H1 (cell line): ENCODE results near the gene ATF7. TPM values are rescaled to one million over a fixed set of nuclear protein-coding genes. Genes with fewer than 3 reads are reported as not detected.

Experiments used
- CTCF ChIA-PET: fragments of 300-600 bp; sonication (Branson Sonifier 250); formaldehyde crosslinking; loops from one replicate; lab custom pipeline; 2021; ENCODE audit not compliant: partially characterized antibody; lab: Charles Lee
- POLR2A ChIA-PET: fragments of 300-600 bp; sonication (Branson Sonifier 250); formaldehyde crosslinking; loops from one replicate; lab custom pipeline; 2021; ENCODE audit warnings: inconsistent platforms; ENCODE audit not compliant: partially characterized antibody; lab: Charles Lee
- DNase-seq, 2 experiments: peaks; one replicate each; pipeline versions ENCODE4 v3.0.0 to v3.0.0-alpha.2; 2010 to 2022; ENCODE audit warnings: low spot score in 2 of 2, low read depth in 1 of 2, mixed read lengths in 1 of 2
- FAIRE-seq: peaks from 2 replicates; lab custom pipeline; 2011; peaks lifted over from hg19 to GRCh38; lab: Jason Lieb, UNC
- H2AFZ ChIP-seq: 2 replicates; pipeline ENCODE4 v1.8.1; 2012; ENCODE audit warnings: low read length, inconsistent platforms
- H2AK5ac ChIP-seq: 2 replicates; pipeline ENCODE4 v1.6.1; 2013; ENCODE audit warnings: low read depth, low read length
- H2BK120ac ChIP-seq: replicated peaks from 2 replicates; pipeline ENCODE3; 2013; ENCODE audit warnings: low read depth, low read length, inconsistent platforms
- H2BK12ac ChIP-seq: 2 replicates; pipeline ENCODE4 v1.6.1; 2013; ENCODE audit warnings: low read depth, low read length
- H2BK15ac ChIP-seq: 2 replicates; pipeline ENCODE4 v1.6.1; 2013; ENCODE audit warnings: low read length
- H2BK20ac ChIP-seq: 2 replicates; pipeline ENCODE4 v1.6.1; 2013; ENCODE audit warnings: low read length
- H2BK5ac ChIP-seq: 2 replicates; pipeline ENCODE4 v1.6.1; 2013; ENCODE audit warnings: low read depth, low read length
- H3K14ac ChIP-seq: 2 replicates; pipeline ENCODE4 v1.6.1; 2013; ENCODE audit warnings: inconsistent platforms; ENCODE audit not compliant: insufficient read length
- H3K18ac ChIP-seq: 2 replicates; pipeline ENCODE4 v1.6.1; 2013; ENCODE audit warnings: low read length; ENCODE audit errors: extremely low read depth
- H3K23ac ChIP-seq: 2 replicates; pipeline ENCODE4 v1.6.1; 2013; ENCODE audit warnings: inconsistent platforms; ENCODE audit not compliant: insufficient read length
- H3K23me2 ChIP-seq: 2 replicates; pipeline ENCODE4 v1.6.1; 2013; ENCODE audit warnings: low read depth, low read length
- H3K27ac ChIP-seq: 2 replicates; pipeline ENCODE4 v1.6.1; 2011; ENCODE audit warnings: low read depth, low read length, inconsistent platforms
- H3K27me3 ChIP-seq, 4 experiments: replicated peaks in 1 of 4; 1 replicate in 1 of 4; 2 replicates in 3 of 4; pipeline versions ENCODE4 v1.6.1 to v1.8.1; 2011 to 2013; ENCODE audit warnings: low read length in 3 of 4, mild to moderate bottlenecking in 3 of 4, inconsistent platforms in 2 of 4, mixed read lengths in 2 of 4, moderate library complexity in 1 of 4; ENCODE audit not compliant: control insufficient read depth in 3 of 4, insufficient read depth in 3 of 4; ENCODE audit errors: extremely low read depth in 1 of 4
- H3K36me3 ChIP-seq, 4 experiments: 2 replicates each; pipeline versions ENCODE4 v1.6.1 to v1.8.1; 2011 to 2013; ENCODE audit warnings: mild to moderate bottlenecking in 4 of 4, low read length in 3 of 4, moderate library complexity in 2 of 4, control low read depth in 1 of 4, inconsistent platforms in 1 of 4; ENCODE audit not compliant: insufficient read depth in 4 of 4, control insufficient read depth in 2 of 4
- H3K4ac ChIP-seq: replicated peaks from 2 replicates; pipeline ENCODE3; 2013; ENCODE audit warnings: low read length, low read depth, mixed read lengths, inconsistent platforms; ENCODE audit not compliant: insufficient read length
- H3K4me1 ChIP-seq, 4 experiments: replicated peaks in 1 of 4; 1 replicate in 1 of 4; 2 replicates in 3 of 4; pipeline versions ENCODE4 v1.6.1 to v1.8.1; 2011 to 2013; ENCODE audit warnings: low read length in 3 of 4, inconsistent platforms in 2 of 4, mixed read lengths in 1 of 4; ENCODE audit not compliant: insufficient read depth in 4 of 4, control insufficient read depth in 3 of 4
- H3K4me2 ChIP-seq, 2 experiments: 2 replicates each; pipeline versions ENCODE4 v1.6.1 to v1.8.1; 2011 to 2013; ENCODE audit warnings: low read depth in 2 of 2, low read length in 2 of 2, control low read depth in 1 of 2, inconsistent platforms in 1 of 2, mild to moderate bottlenecking in 1 of 2; ENCODE audit not compliant: insufficient read depth in 1 of 2
- H3K4me3 ChIP-seq, 4 experiments: fragments of 200-600, 300-600 bp in 1 of 4; sonication (generic), shearing (Covaris generic), sonication (Bioruptor Twin) in 1 of 4; 2 replicates each; pipeline versions ENCODE4 v1.5.1 to v1.8.1; 2011 to 2016; ENCODE audit warnings: low read length in 4 of 4, low read depth in 3 of 4, control low read depth in 2 of 4, inconsistent platforms in 2 of 4, mild to moderate bottlenecking in 2 of 4, mixed read lengths in 1 of 4, moderate library complexity in 1 of 4; ENCODE audit not compliant: insufficient read depth in 2 of 4; ENCODE audit errors: extremely low read depth in 1 of 4
- H3K56ac ChIP-seq: replicated peaks from 2 replicates; pipeline ENCODE3; 2013; ENCODE audit warnings: low read depth, mild to moderate bottlenecking, mixed read lengths, low read length, inconsistent platforms; ENCODE audit not compliant: insufficient read length
- H3K79me1 ChIP-seq: 2 replicates; pipeline ENCODE4 v1.6.1; 2013; ENCODE audit warnings: low read depth, low read length, control low read depth
- H3K79me2 ChIP-seq, 2 experiments: 2 replicates each; pipeline versions ENCODE4 v1.6.1 to v1.8.1; 2012 to 2013; ENCODE audit warnings: low read length in 2 of 2, mild to moderate bottlenecking in 2 of 2, inconsistent platforms in 1 of 2; ENCODE audit not compliant: insufficient read depth in 2 of 2, control insufficient read depth in 1 of 2
- H3K9ac ChIP-seq, 4 experiments: replicated peaks in 1 of 4; 1 replicate in 1 of 4; 2 replicates in 3 of 4; pipeline versions ENCODE4 v1.6.1 to v1.8.1; 2011 to 2013; ENCODE audit warnings: low read depth in 3 of 4, low read length in 3 of 4, control low read depth in 2 of 4, mild to moderate bottlenecking in 2 of 4, moderate library complexity in 2 of 4, inconsistent platforms in 1 of 4; ENCODE audit errors: extremely low read depth in 1 of 4
- H3K9me3 ChIP-seq, 2 experiments: 2 replicates each; pipeline versions ENCODE4 v1.6.1 to v1.8.1; 2012 to 2013; ENCODE audit warnings: mild to moderate bottlenecking in 2 of 2, moderate library complexity in 2 of 2, control low read depth in 1 of 2, inconsistent platforms in 1 of 2, low read depth in 1 of 2, low read length in 1 of 2, mixed read lengths in 1 of 2; ENCODE audit not compliant: insufficient read depth in 2 of 2
- H4K20me1 ChIP-seq, 2 experiments: replicated peaks in 1 of 2; 2 replicates each; pipeline versions ENCODE3 to v1.8.1; 2011 to 2013; ENCODE audit warnings: inconsistent platforms in 2 of 2, low read length in 2 of 2, mild to moderate bottlenecking in 1 of 2; ENCODE audit not compliant: insufficient read depth in 2 of 2, control insufficient read depth in 1 of 2
- H4K5ac ChIP-seq: 2 replicates; pipeline ENCODE4 v1.6.1; 2013; ENCODE audit warnings: low read length, low read depth, mixed read lengths, inconsistent platforms; ENCODE audit not compliant: insufficient read length
- H4K8ac ChIP-seq: 2 replicates; pipeline ENCODE4 v1.8.0; 2013; ENCODE audit warnings: mild to moderate bottlenecking, moderate library complexity, low read length, inconsistent platforms; ENCODE audit not compliant: insufficient read depth; ENCODE audit errors: extremely low read depth
- H4K91ac ChIP-seq: replicated peaks from 2 replicates; pipeline ENCODE3; 2013; ENCODE audit warnings: low read length, mixed read lengths, inconsistent platforms; ENCODE audit not compliant: insufficient read length
- BRCA1 ChIP-seq: IDR thresholded peaks from 2 replicates; pipeline ENCODE4 v1.6.1; 2012; ENCODE audit warnings: low read depth, low read length, improper control_type of control experiment
- E2F6 ChIP-seq: IDR thresholded peaks from 2 replicates; pipeline ENCODE4 v1.6.1; 2012; ENCODE audit warnings: inconsistent platforms
- EP300 ChIP-seq, 2 experiments: IDR thresholded peaks; 1 replicate in 1 of 2; 2 replicates in 1 of 2; pipeline ENCODE4 v1.6.1; 2011 to 2012; ENCODE audit warnings: low read depth in 2 of 2, low read length in 2 of 2, mild to moderate bottlenecking in 2 of 2, borderline replicate concordance in 1 of 2, inconsistent platforms in 1 of 2, moderate library complexity in 1 of 2
- POLR2A ChIP-seq, 2 experiments: IDR thresholded peaks; 1 replicate in 1 of 2; 2 replicates in 1 of 2; pipeline ENCODE4 v1.6.1; 2011; ENCODE audit warnings: low read depth in 2 of 2, low read length in 2 of 2, mild to moderate bottlenecking in 2 of 2; ENCODE audit errors: control extremely low read depth in 1 of 2
- TCF12 ChIP-seq: IDR thresholded peaks from 2 replicates; pipeline ENCODE4 v1.6.1; 2011; ENCODE audit warnings: low read depth, mild to moderate bottlenecking, low read length
- TEAD4 ChIP-seq: IDR thresholded peaks from 2 replicates; pipeline ENCODE4 v1.6.1; 2012; ENCODE audit warnings: low read depth, low read length, inconsistent platforms, mixed read lengths
- USF2 ChIP-seq: IDR thresholded peaks from 2 replicates; pipeline ENCODE4 v1.6.1; 2011; ENCODE audit warnings: low read length, improper control_type of control experiment
- YY1 ChIP-seq: IDR thresholded peaks from 2 replicates; pipeline ENCODE4 v1.6.1; 2011; ENCODE audit warnings: low read depth, mild to moderate bottlenecking, low read length
- WGBS, 2 experiments: shearing (Covaris generic) in 1 of 2; methylation state at CpG; one replicate each; pipeline versions ENCODE4 v1.1.6 to v1.1.7; 2013 to 2015; ENCODE audit warnings: low lambda C conversion rate in 2 of 2, mixed read lengths in 2 of 2, inconsistent platforms in 1 of 2, low coverage in 1 of 2, missing lambda C conversion rate in 1 of 2; ENCODE audit not compliant: insufficient replicate concordance in 2 of 2, insufficient coverage in 1 of 2, insufficient read length in 1 of 2; ENCODE audit errors: extremely low coverage in 1 of 2, missing lambda C conversion rate in 1 of 2; 5-methylcytosine and 5-hydroxymethylcytosine counted together
- polyA plus RNA-seq, 7 experiments: library from polyadenylated mRNA; depleted of rRNA in 3 of 7; stranded (reverse) in 5 of 7; unstranded in 2 of 7; fragments of >200 nt in 5 of 7; fragments of 200-250 nt in 2 of 7; gene quantifications; 1 replicate in 5 of 7; 2 replicates in 1 of 7; 4 replicates in 1 of 7; pipeline versions ENCODE4 v1.2.1 to v1.2.3, GENCODE V29; 2011 to 2013; ENCODE audit warnings: missing spikeins in 2 of 7, mixed read lengths in 2 of 7
- total RNA-seq: library from RNA; stranded (reverse); fragmentation: NEBNext Ultra II Directional; extraction: Animal tissue kit (Norgen Biotek cat#: 25700); gene quantifications from 2 replicates; pipeline ENCODE4 v1.2.1, GENCODE V29; 2021

The ATF7 gene
- total and polyA plus RNA-seq, 2 of the 8 experiments (the other 6 are each of a cell fraction or from before 2014, with no cell fraction given), result 10.1 to 16.6 TPM

GRCh38 chr12:53500776-53501614, 125.2 kb downstream of the ATF7 start, which contains the start of gene TARBP2:
TSS of gene TARBP2 (plus strand) at chr12:53501283. CDS start at chr12:53501409, 126 bp downstream.
- Histone ChIP-seq H3K79me1 (peaks cover 13% of the 10 kb centered on the region), H3K23me2 (peaks cover 22% of the 10 kb centered on the region), H2BK120ac (peak within 1 kb of the TSS; percentile 86), H3K56ac (peak within 1 kb of the TSS; percentile 89), H4K8ac (peak within 1 kb of the TSS; percentile 99), H2BK20ac (peak within 1 kb of the TSS; percentile 95; the same call in 1 of the 2 replicates), H3K79me2 (peaks cover 0 to 30% of the 10 kb centered on the region in 2 experiments; a peak in 2 of 4 replicates), H4K20me1 (peaks cover 0 to 4% of the 10 kb centered on the region in 2 experiments), H3K23ac (no peak within 1 kb of the TSS), H3K36me3 (peaks cover 3 to 14% (median 8%) of the 10 kb centered on the region in 4 experiments; a peak in 7 of 8 replicates), H4K5ac (peak within 1 kb of the TSS; percentile 99), H2AFZ (peak within 1 kb of the TSS; percentile 71; the same call in 1 of the 2 replicates), H2BK5ac (peak within 1 kb of the TSS; percentile 99), H3K4me3 (peak within 1 kb of the TSS; percentile 55 to 91 (median 77)), H3K9me3 (no peaks in the 10 kb centered on the region), H3K9ac (peak within 1 kb of the TSS; percentile 84 to 91 (median 88)), H4K91ac (peak within 1 kb of the TSS; percentile 96), H3K14ac (peak within 1 kb of the TSS; percentile 20), H3K4me1 (peaks cover 9 to 41% (median 20%) of the 10 kb centered on the region in 4 experiments), H3K27ac (peak within 1 kb of the TSS; percentile 91), H3K18ac (peak within 1 kb of the TSS; percentile 99), H3K4ac (peak within 1 kb of the TSS; percentile 86), H2BK12ac (peak within 1 kb of the TSS; percentile 86), H3K27me3 (no peaks in the 10 kb centered on the region), H3K4me2 (peak within 1 kb of the TSS; percentile 79 to 98), H2AK5ac (0 out of 2 replicates have a peak within 1 kb of the TSS, but pooled peaks have one; percentile 30), H2BK15ac (peak within 1 kb of the TSS; percentile 46; the same call in 1 of the 2 replicates)
- ChIA-PET CTCF (interaction anchor here (0.6 to 5.5 kb wide), 9 partner anchors 8 to 242 kb away, joined by 3 to 41 read pairs (median 5); partner anchors contain the start of gene AAAS), POLR2A (interaction anchor here (0.5 to 67.0 kb wide), 36 partner anchors 11 to 308 kb away, joined by 3 to 3397 read pairs (median 4); partner anchors contain the start of genes AAAS, AMHR2, ATF7 and ATP5MC2)
- WGBS, 2 experiments, result 1% methylated on average over 70 of the region's 74 CpGs; no CpG with 5 or more reads in 1 of the 2 experiments
- DNase-seq (peak; percentile 95 to 97), FAIRE-seq (peak; percentile 87)
- no peak for TF ChIP-seq TEAD4
- TF ChIP-seq E2F6, result peak; percentile 60
- TF ChIP-seq USF2, result no peak
- TF ChIP-seq BRCA1, result no peak
- TF ChIP-seq POLR2A (IDR thresholded peaks at IDR 0.05; ENCODE audit: control extremely low read depth in 1 of 2, low read depth in 2 of 2, low read length in 2 of 2), result peak; percentile 66 to 86
- TF ChIP-seq EP300 (IDR thresholded peaks at IDR 0.05; ENCODE audit: borderline replicate concordance in 1 of 2, low read depth in 2 of 2, low read length in 2 of 2), result 0 out of 3 replicates have a peak, but pooled peaks of 1 of the 2 experiments have one; percentile 12
- 0 out of 2 replicates have a peak, but pooled peaks have one; percentile 28 for TF ChIP-seq TCF12
- peak; percentile 10; the same call in 1 of the 2 replicates for TF ChIP-seq YY1
